Myocyte (in vitro differentiated cells): Measurements from ENCODE around the gene TAF11L8. TPM values are rescaled to one million over a fixed set of nuclear protein-coding genes. Genes with fewer than 3 reads are reported as not detected.
"Not testable (repeated sequence)": the region's sequence is repeated elsewhere in the genome, so short reads cannot be mapped to it uniquely, and the experiment has no call there.

ENCODE experiments used
- DNase-seq: peaks from one replicate; pipeline ENCODE4 v3.0.0-alpha.2; 2012; ENCODE audit warnings: low read depth
- polyA plus RNA-seq: library from polyadenylated mRNA; unstranded; fragments of >200 nt; gene quantifications from one replicate; pipeline ENCODE4 v1.2.1, GENCODE V29; 2012; ENCODE audit warnings: missing spikeins
- total RNA-seq: library from RNA; depleted of rRNA; stranded (reverse); fragments of >200 nt; gene quantifications from 2 replicates; pipeline ENCODE4 v1.2.3, GENCODE V29; 2014

The TAF11L8 gene
- not detected in 2 replicates for total RNA-seq
- polyA plus RNA-seq, result not detected

- not testable (repeated sequence) for DNase-seq
Observed at GRCh38 chr5:17590860-17591259, at the start of gene TAF11L8. TAF11L8 (minus strand) TSS chr5:17590960.

DNA sequence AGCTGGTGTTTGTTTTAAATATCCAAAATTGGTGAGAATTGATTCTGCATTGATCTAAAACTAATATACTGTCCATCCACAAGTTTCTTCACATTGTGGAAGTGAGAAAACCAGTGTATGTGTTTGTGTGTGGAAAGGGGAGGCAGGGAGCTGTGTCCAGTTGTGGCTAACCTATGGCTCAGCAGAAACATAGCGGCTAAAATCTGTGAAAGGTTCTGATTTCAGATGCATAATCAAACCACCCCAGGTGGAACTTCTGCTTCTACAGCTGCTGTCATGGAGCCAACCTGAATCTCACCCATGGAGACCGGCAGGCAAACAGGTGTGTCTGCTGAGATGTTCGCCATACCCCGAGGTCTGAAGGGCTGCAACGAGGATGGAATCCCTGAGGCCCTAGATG lies 43.4 kb upstream of the TAF11L8 start, which contains the start of gene TAF11L14:
TSS of gene TAF11L14 (plus strand) at position 301 of the 400 bp plus-strand sequence.
- no peak for DNase-seq

- not testable (repeated sequence) for DNase-seq
Observed at GRCh38 chr5:17631788-17632187, 41.0 kb upstream of the TAF11L8 start, which contains the start of gene TAF11L13. TAF11L13 (plus strand) TSS chr5:17632088.

DNA sequence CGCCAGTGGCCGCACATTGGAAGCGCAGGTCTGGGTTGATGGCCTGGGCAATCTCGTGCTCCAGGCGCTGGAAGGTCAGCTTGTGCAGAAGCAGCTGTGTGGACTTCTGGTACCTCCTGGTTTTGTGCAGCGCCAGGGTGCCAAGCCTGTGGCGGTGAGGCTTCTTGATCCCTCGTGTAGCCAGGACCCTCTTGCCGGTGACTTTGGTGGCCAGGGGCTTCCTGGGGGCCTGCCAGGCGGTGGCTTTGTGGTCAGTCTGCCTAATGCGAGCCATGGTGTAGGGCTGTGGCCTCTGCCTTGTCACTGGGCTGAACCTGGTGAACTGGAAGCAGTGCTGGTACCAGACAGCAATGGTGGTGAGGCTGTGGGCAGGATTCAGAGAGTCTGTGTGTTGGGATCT lies 34.9 kb upstream of the TAF11L8 start:
- no peak for DNase-seq

GRCh38 chr5:17620627-17621026 lies 29.9 kb upstream of the TAF11L8 start:
- no peak for DNase-seq

DNA sequence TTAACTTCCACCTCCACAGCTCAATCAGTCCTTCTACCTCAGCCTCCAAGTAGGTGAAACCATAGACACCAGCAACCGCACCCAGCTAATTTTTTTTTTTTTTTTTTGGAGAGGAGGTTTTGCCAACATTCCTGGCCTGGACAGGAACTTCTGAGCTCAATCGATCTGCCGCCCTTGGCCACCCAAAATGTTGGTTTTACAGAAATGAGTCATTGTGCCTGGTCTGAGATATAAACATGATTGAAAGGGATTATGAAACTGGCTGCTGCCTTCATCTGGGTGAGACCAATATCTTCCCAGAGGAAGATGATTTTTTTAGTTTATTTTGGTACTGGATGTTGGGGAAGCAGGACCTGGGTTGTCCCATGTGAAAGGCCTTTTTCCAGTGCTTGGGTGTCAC lies 28.6 kb upstream of the TAF11L8 start:
- no peak for DNase-seq

GRCh38 chr5:17614872-17615605 lies 24.3 kb upstream of the TAF11L8 start:
- no peak for DNase-seq

DNA sequence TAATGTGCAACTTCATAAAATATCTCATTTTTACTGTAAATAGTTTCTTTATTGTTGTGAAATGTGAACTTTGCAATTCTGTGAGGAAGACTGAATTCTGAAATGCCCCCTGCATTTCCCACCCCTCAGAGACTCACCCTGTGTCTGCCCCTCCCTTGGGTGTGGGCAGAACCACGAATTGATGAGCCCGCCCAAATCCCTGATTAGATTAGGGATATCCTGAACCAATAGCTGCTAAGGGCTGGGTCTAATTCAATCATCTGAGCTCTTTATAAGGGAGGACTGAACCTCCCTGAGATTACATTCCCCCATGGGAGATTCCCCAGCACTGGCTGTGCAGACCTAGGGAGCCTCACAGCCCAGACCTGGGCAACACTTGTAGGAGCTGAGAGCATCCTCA lies 19.3 kb upstream of the TAF11L8 start, which contains the start of gene TAF11L12:
TSS of gene TAF11L12 (plus strand) at position 301 of the 400 bp plus-strand sequence.
- DNase-seq, result not testable (repeated sequence)

DNA sequence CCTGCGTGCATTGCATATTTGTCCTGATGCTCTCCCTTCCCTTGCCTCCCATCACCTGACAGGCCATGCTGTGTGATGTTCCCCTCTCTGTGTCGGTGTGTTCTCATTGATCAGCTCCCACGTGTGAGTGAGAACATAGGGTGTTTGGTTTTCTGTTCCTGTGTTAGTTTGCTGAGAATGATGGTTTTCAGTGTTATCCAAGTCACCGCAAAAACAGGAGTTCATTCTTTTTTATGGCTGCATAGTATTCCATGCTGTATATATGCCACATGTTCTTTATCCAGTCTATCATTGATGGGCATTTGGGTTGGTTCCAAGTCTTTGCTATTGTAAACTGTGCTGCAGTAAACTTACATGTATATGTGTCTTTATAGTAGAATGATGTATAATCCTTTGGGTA lies 16.7 kb upstream of the TAF11L8 start:
- not testable (repeated sequence) for DNase-seq

DNA sequence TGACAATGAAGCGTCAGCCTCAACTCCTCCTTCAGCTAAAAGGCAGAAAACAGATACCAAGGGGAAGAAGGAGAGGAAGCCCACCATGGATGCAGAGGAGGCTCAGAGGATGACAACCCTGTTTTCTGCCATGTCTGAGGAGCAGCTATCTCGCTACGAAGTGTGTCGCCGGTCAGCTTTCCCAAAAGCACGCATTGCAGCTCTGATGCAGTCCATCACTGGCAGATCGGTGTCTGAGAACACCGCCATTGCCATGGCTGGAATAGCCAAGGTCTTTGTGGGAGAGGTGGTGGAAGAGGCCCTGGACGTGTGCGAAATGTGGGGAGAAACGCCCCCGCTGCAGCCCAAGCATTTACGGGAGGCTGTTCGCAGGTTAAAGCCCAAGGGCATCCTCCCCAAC lies 14.2 kb upstream of the TAF11L8 start:
- no peak for DNase-seq

DNA sequence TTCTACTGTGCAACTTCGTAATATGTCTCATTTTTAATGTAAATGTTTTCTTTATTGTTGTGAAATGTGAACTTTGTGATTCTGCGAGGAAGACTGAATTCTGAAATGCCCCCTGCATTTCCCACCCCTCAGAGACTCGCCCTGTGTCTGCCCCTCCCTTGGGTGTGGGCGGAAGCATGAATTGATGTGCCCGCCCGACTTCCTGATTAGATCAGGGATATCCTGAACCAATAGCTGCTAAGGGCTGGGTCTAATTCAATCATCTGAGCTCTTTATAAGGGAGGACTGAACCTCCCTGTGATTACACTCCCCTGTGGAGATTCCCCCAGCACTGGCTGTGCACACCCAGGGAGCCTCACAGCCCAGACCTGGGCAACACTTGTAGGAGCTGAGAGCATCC lies 13.1 kb upstream of the TAF11L8 start, which contains the start of gene TAF11L11:
TSS of gene TAF11L11 (plus strand) at position 304 of the 400 bp plus-strand sequence.
- not testable (repeated sequence) for DNase-seq

GRCh38 chr5:17597728-17598127 lies 7.0 kb upstream of the TAF11L8 start, which contains the start of gene TAF11L10:
TAF11L10 (minus strand) TSS chr5:17597828.
- not testable (repeated sequence) for DNase-seq

DNA sequence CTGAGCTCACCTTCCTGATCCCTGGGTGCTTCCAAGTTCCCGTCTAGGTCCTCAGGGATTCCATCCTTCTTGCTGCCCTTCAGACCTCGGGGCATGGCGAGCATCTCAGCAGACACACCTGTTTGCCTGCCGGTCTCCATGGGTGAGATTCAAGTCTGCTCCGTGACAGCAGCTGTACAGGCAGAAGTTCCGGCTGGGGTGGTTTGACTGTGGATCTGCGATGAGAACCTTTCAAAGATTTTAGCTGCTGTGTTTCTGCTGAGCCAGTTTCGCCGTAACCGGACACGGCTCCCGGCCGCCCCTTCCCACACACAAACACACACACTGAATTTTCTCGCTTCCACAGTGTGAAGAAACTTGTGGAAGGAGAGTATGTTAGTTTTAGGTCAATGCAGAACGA lies 3.5 kb upstream of the TAF11L8 start, which contains the start of gene TAF11L9:
TSS of gene TAF11L9 (minus strand) at position 140 of the 400 bp plus-strand sequence.
- DNase-seq, result not testable (repeated sequence)

DNA sequence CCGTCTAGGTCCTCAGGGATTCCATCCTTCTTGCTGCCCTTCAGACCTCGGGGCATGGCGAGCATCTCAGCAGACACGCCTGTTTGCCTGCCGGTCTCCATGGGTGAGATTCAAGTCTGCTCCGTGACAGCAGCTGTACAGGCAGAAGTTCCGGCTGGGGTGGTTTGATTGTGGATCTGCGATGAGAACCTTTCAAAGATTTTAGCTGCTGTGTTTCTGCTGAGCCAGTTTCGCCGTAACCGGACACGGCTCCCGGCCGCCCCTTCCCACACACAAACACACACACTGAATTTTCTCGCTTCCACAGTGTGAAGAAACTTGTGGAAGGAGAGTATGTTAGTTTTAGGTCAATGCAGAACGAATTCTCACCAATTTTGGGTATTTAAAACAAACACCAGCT lies 5.1 kb downstream of the TAF11L8 start, which contains the start of gene TAF11L7:
TSS of gene TAF11L7 (minus strand) at position 101 of the 400 bp plus-strand sequence.
- DNase-seq, result not testable (repeated sequence)

Other genes with a start within 250 kb of the TAF11L8 start
- gene TAF11L2, start 92.7 kb downstream of the TAF11L8 start, total RNA-seq, result not detected in 2 replicates
- not detected in 2 replicates for gene TAF11L3, start 72.6 kb downstream of the TAF11L8 start, total RNA-seq
- not detected in 2 replicates for gene TAF11L4, start 69.2 kb downstream of the TAF11L8 start, total RNA-seq
- not detected in 2 replicates for gene TAF11L5, start 65.7 kb downstream of the TAF11L8 start, total RNA-seq
- gene TAF11L6, start 62.3 kb downstream of the TAF11L8 start, total RNA-seq, result not detected in 2 replicates
- gene TAF11L7, start 5.2 kb downstream of the TAF11L8 start, total RNA-seq, result not detected in 2 replicates
- not detected in 2 replicates for gene TAF11L9, start 3.4 kb upstream of the TAF11L8 start, total RNA-seq
- not detected in 2 replicates for gene TAF11L10, start 6.9 kb upstream of the TAF11L8 start, total RNA-seq
- not detected in 2 replicates for gene TAF11L11, start 13.2 kb upstream of the TAF11L8 start, total RNA-seq
- gene TAF11L12, start 19.4 kb upstream of the TAF11L8 start, total RNA-seq, result not detected in 2 replicates
- not detected in 2 replicates for gene TAF11L13, start 41.1 kb upstream of the TAF11L8 start, total RNA-seq
- not detected in 2 replicates for gene TAF11L14, start 43.5 kb upstream of the TAF11L8 start, total RNA-seq